Ovary (tissue), 9 donors: ENCODE data around the gene TIMM50. TPM values are rescaled to one million over a fixed set of nuclear protein-coding genes. Genes with fewer than 3 reads are reported as not detected.
A peak's percentile ranks its signal among the peaks of the same experiment; 100 is the strongest.
"Not testable (repeated sequence)": the region's sequence is repeated elsewhere in the genome, so short reads cannot be mapped to it uniquely, and the experiment has no call there.

ENCODE experiments used
- DNase-seq, 5 donors: peaks; one replicate each; pipeline ENCODE4 v3.0.0-alpha.2; 2019 to 2020
- H3K27ac ChIP-seq, 2 donors: fragments of 200-600 bp; one replicate each; pipeline versions ENCODE4 v1.5.1 to v1.8.0; 2019 to 2022
- H3K27me3 ChIP-seq: fragments of 200-600 bp; one replicate; pipeline ENCODE4 v1.8.0; 2022
- H3K36me3 ChIP-seq: fragments of 200-600 bp; sonication (generic); one replicate; pipeline ENCODE4 v1.5.1; 2019
- H3K4me1 ChIP-seq: one replicate; pipeline ENCODE4 v1.8.1; 2013; ENCODE audit warnings: mild to moderate bottlenecking, moderate library complexity; ENCODE audit not compliant: insufficient read depth
- H3K4me3 ChIP-seq: fragments of 200-600 bp; sonication (generic); one replicate; pipeline ENCODE4 v1.5.1; 2017
- H3K9me3 ChIP-seq, 2 donors: fragments of 200-600 bp in 1 of 2; sonication (generic) in 1 of 2; one replicate each; pipeline versions ENCODE4 v1.5.1 to v1.8.1; 2013 to 2019; ENCODE audit warnings: mild to moderate bottlenecking in 1 of 2, moderate library complexity in 1 of 2
- EP300 ChIP-seq: sonication (generic); formaldehyde crosslinking; IDR thresholded peaks from one replicate; pipeline ENCODE4 v1.6.1; 2017; ENCODE audit warnings: antibody characterized with exemption
- POLR2A ChIP-seq: fragments of 450-650 bp; IDR thresholded peaks from one replicate; pipeline ENCODE4 v1.6.1; 2017; ENCODE audit warnings: antibody characterized with exemption, mild to moderate bottlenecking, moderate library complexity
- WGBS, 3 donors: extraction: QIAGEN DNeasy Blood & Tissue Kit in 1 of 3; methylation state at CpG; one replicate each; pipeline versions ENCODE4 v1.1.5 to v1.1.7; 2013 to 2017; 5-methylcytosine and 5-hydroxymethylcytosine counted together
- intact Hi-C, 4 donors: fragments of 100-400 bp; cut with DNase I; formaldehyde crosslinking; loops; one replicate each; pipeline versions ENCODE4 v1.11.0 to v1.15.1; 2022 to 2023
- polyA plus RNA-seq, 2 donors: library from polyadenylated mRNA; stranded (reverse); fragments of 200-250 nt in 1 of 2; fragments of 350-450 nt in 1 of 2; fragmentation: Illumina TruSeq in 1 of 2; extraction: RNeasy Lipid Tissue Mini Kit (QIAGEN cat#74804) in 1 of 2; gene quantifications; one replicate each; pipeline ENCODE4 v1.2.3, GENCODE V29; 2013 to 2014
- total RNA-seq, 7 donors: library from RNA; depleted of rRNA in 2 of 7; stranded (reverse); fragments of >200 nt in 2 of 7; fragmentation: NEBNext Ultra II Directional in 3 of 7; extraction: Animal tissue kit (Norgen Biotek cat#: 25700) in 3 of 7; gene quantifications; one replicate each; pipeline versions ENCODE4 v1.1.0 to v1.2.4, GENCODE V29; 2016 to 2023
- TF ChIP-seq, protein P1 (sequence below), 3 donors: fragments of 450-650 bp in 2 of 3; fragments of 200-600 bp in 1 of 3; IDR thresholded peaks; one replicate each; pipeline versions ENCODE4 v1.5.1 to v1.8.0; 2016 to 2022; ENCODE audit warnings: antibody characterized with exemption in 3 of 3, mild to moderate bottlenecking in 1 of 3
- donor health status: DM: no; HTN: no; CAD: no; lungs with moderate emphysema.
- donor health status: DM: no; HTN: no; CAD: no.
- donor health status: Bipolar disorder and iron deficiency.
- donor health status: DM: yes; HTN: yes; CAD: no.
- donor health status: DM: no; HTN: no; CAD: no.
- donor health status: DM: yes; HTN: yes; CAD: no.

TIMM50 gene
- total and polyA plus RNA-seq, 9 donors: 31.5 to 59.9 (median 50.1) TPM

GRCh38 chr19:39445196-39446111 lies 35.2 kb upstream of the TIMM50 start, which contains the start of gene SUPT5H:
TSS of gene SUPT5H (plus strand) at chr19:39445582. CDS start at chr19:39445891, 309 bp downstream.
- TF ChIP-seq, protein P1, sequence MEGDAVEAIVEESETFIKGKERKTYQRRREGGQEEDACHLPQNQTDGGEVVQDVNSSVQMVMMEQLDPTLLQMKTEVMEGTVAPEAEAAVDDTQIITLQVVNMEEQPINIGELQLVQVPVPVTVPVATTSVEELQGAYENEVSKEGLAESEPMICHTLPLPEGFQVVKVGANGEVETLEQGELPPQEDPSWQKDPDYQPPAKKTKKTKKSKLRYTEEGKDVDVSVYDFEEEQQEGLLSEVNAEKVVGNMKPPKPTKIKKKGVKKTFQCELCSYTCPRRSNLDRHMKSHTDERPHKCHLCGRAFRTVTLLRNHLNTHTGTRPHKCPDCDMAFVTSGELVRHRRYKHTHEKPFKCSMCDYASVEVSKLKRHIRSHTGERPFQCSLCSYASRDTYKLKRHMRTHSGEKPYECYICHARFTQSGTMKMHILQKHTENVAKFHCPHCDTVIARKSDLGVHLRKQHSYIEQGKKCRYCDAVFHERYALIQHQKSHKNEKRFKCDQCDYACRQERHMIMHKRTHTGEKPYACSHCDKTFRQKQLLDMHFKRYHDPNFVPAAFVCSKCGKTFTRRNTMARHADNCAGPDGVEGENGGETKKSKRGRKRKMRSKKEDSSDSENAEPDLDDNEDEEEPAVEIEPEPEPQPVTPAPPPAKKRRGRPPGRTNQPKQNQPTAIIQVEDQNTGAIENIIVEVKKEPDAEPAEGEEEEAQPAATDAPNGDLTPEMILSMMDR (IDR thresholded peaks at IDR 0.05): no peak
- peak; percentile 90 for TF ChIP-seq POLR2A
- H3K27ac ChIP-seq: peak within 1 kb of the TSS; percentile 36 to 79
- peaks cover 7% of the 10 kb centered on the region for H3K4me1 ChIP-seq
- intact Hi-C loops: loop anchor here in 2 of 4 donors (2.0 to 10.0 kb wide), 3 partner anchors 33 to 89 kb away; partner anchors contain the start of genes EID2B (in 2 of the 2) and PLEKHG2 (in 1 of the 2)
- H3K36me3 ChIP-seq: no peaks in the 10 kb centered on the region
- H3K27me3 ChIP-seq: no peaks in the 10 kb centered on the region
- H3K4me3 ChIP-seq: peak within 1 kb of the TSS; percentile 88
- peak; percentile 96 to 98 (median 97) for DNase-seq
- H3K9me3 ChIP-seq: no peaks in the 10 kb centered on the region
- 0% methylated on average over 67 to 68 of the region's 68 CpGs for WGBS, 3 donors

GRCh38 chr19:39446365-39447084 lies 34.1 kb upstream of the TIMM50 start:
- DNase-seq: no peak
- TF ChIP-seq, protein P1 (IDR thresholded peaks at IDR 0.05): no peak
- TF ChIP-seq EP300: no peak
- Histone ChIP-seq H3K27ac (no peak overlapping the region), H3K4me1 (peaks cover 7% of the 10 kb centered on the region), H3K4me3 (peak overlapping the region; percentile 88), H3K36me3 (no peaks in the 10 kb centered on the region), H3K27me3 (no peaks in the 10 kb centered on the region), H3K9me3 (no peaks in the 10 kb centered on the region)
- 77 to 81% (median 79%) methylated on average over 16 of the region's 16 CpGs for WGBS, 3 donors
- intact Hi-C loops: loop anchor here in 2 of 4 donors (5.0 to 10.0 kb wide), 2 partner anchors 86 to 88 kb away; partner anchors contain the start of gene EID2B (in 2 of the 2)

DNA sequence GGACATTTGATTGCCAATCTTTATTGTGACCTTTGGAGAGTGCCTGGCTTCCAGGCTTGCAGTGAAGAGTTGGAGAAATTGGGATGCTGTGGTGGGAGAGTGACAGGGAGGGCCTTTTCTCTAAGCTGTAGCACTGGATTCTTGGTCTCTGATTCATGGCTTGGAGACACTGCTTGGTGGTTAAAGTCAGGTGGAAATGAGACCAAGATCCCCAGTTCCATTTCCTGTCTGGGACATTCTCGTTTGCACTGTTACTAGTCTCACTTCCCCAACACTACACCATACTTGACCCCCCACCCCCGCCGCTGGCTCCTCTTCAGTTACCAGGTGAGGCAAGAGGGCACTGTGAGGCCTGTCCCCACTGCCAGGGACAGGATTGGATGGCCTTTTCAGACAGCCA lies 32.4 kb upstream of the TIMM50 start:
- intact Hi-C loops: loop anchor here in 2 of 4 donors (5.0 to 10.0 kb wide), 2 partner anchors 84 to 87 kb away; partner anchors contain the start of gene EID2B (in 2 of the 2)
- 80% methylated on average over 3 of the region's 3 CpGs for WGBS, 3 donors
- Histone ChIP-seq H3K4me1 (peaks cover 7% of the 10 kb centered on the region), H3K27me3 (no peaks in the 10 kb centered on the region), H3K9me3 (no peaks in the 10 kb centered on the region), H3K4me3 (no peak overlapping the region), H3K27ac (no peak overlapping the region), H3K36me3 (no peaks in the 10 kb centered on the region)
- TF ChIP-seq POLR2A (no peak), EP300 (no peak)
- TF ChIP-seq, protein P1 (IDR thresholded peaks at IDR 0.05): no peak
- no peak for DNase-seq

DNA sequence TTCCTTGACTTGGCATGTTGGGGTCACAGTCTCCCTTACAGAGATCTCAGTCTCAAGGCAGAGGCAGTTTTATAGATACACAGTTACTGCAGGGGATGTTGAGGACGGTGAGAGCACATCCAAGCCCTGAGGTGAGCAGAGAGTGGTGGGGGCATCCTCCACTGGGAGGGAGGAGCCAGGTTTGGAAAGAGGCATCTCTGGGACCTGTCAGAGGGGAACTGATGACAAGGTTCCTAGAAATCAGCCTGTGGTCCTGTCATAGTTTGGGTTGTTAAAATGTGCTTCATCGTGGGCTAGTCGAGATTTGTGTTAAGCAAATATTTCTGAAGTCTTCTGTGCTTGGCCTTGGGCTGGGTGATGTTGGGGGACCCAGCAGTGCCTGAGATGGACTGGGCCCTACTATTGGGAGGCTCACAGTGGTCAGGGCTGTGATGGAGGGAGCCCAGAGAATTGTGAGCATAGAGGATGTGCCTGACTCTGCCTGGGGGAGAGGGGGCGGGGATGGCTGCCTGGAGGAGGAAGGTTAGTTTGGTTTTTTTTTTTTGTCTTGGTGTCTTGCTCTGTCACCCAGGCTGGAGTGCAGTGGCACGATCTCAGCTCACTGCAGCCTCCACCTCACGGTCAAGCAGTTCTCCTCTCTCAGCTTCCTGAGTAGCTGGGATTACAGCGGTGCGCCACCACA lies 31.4 kb upstream of the TIMM50 start:
- no peaks in the 10 kb centered on the region for H3K36me3 ChIP-seq
- H3K27ac ChIP-seq: no peak overlapping the region
- intact Hi-C loops: loop anchor here in 2 of 4 donors (5.0 to 10.0 kb wide), 2 partner anchors 83 to 86 kb away; partner anchors contain the start of gene EID2B (in 2 of the 2)
- H3K4me3 ChIP-seq: no peak overlapping the region
- 71 to 79% (median 74%) methylated on average over 8 of the region's 8 CpGs for WGBS, 3 donors
- TF ChIP-seq, protein P1 (IDR thresholded peaks at IDR 0.05): no peak
- TF ChIP-seq POLR2A: no peak
- no peak for TF ChIP-seq EP300
- H3K4me1 ChIP-seq: peaks cover 7% of the 10 kb centered on the region
- no peaks in the 10 kb centered on the region for H3K27me3 ChIP-seq
- DNase-seq: no peak
- no peaks in the 10 kb centered on the region for H3K9me3 ChIP-seq

GRCh38 chr19:39451257-39451656 lies 29.4 kb upstream of the TIMM50 start:
- H3K4me3 ChIP-seq, H3K27me3 ChIP-seq, H3K27ac ChIP-seq, intact Hi-C loops, H3K4me1 ChIP-seq, H3K9me3 ChIP-seq, H3K36me3 ChIP-seq, DNase-seq: not testable (repeated sequence)
- 90 to 93% (median 92%) methylated on average over 8 of the region's 8 CpGs for WGBS, 3 donors
